Activated T-cell treated with anti-CD3 and anti-CD28 coated beads, Interleukin-2, amount 50 U/mL, for 72 hours (primary cell): ENCODE data around the gene TAOK3. TPM values are rescaled to one million over a fixed set of nuclear protein-coding genes. Genes with fewer than 3 reads are reported as not detected.
A peak's percentile ranks its signal among the peaks of the same experiment; 100 is the strongest.
"Not testable (repeated sequence)": the region's sequence is repeated elsewhere in the genome, so short reads cannot be mapped to it uniquely, and the experiment has no call there.

Experiments used
- ATAC-seq, 2 donors: fragments of 150-1000 bp; cut with Tn5 transposase; replicated peaks in 1 of 2; 2 replicates each; pipeline ENCODE4 v1.10.0; 2021; ENCODE audit warnings: moderate library complexity in 2 of 2, mild to moderate bottlenecking in 1 of 2
- DNase-seq, 2 donors: peaks; one replicate each; pipeline ENCODE4 v3.0.0; 2021 to 2022; ENCODE audit warnings: mixed read lengths in 1 of 2
- H3K27ac Mint-ChIP-seq: one replicate; pipeline ENCODE4 v1.8.0; 2022; ENCODE audit warnings: mild to moderate bottlenecking, moderate library complexity, mixed read lengths
- H3K27me3 Mint-ChIP-seq: one replicate; pipeline ENCODE4 v1.8.0; 2022; ENCODE audit warnings: low read depth, mixed read lengths
- H3K36me3 Mint-ChIP-seq, 2 donors: one replicate each; pipeline ENCODE4 v1.8.0; 2022; ENCODE audit warnings: mixed read lengths in 2 of 2, mild to moderate bottlenecking in 1 of 2; ENCODE audit not compliant: insufficient read depth in 2 of 2
- H3K4me1 Mint-ChIP-seq: one replicate; pipeline ENCODE4 v1.8.0; 2022; ENCODE audit warnings: low read depth, mixed read lengths
- H3K4me3 Mint-ChIP-seq, 2 donors: one replicate each; pipeline ENCODE4 v1.8.0; 2022; ENCODE audit warnings: mild to moderate bottlenecking in 2 of 2, mixed read lengths in 2 of 2, moderate library complexity in 2 of 2
- H3K9me3 Mint-ChIP-seq, 2 donors: one replicate each; pipeline ENCODE4 v1.8.0; 2022; ENCODE audit warnings: mixed read lengths in 2 of 2
- total RNA-seq, 2 donors: library from RNA; stranded (reverse); gene quantifications; one replicate each; pipeline ENCODE4 v1.2.3, GENCODE V29; 2022

Gene TAOK3
- total RNA-seq = 10 to 100 TPM; 46.8 to 49.2 TPM

- peak within 1 kb of the TSS; percentile 93 for H3K27ac Mint-ChIP-seq
- H3K9me3 Mint-ChIP-seq = no peaks in the 10 kb centered on the region
- H3K27me3 Mint-ChIP-seq = no peaks in the 10 kb centered on the region
- DNase-seq = peak; percentile 96 to 97
- H3K36me3 Mint-ChIP-seq = peaks cover 4 to 9% of the 10 kb centered on the region in 2 donors
- ATAC-seq = peak; percentile 89 to 91
- peak within 1 kb of the TSS; percentile 97 to 98 for H3K4me3 Mint-ChIP-seq
- H3K4me1 Mint-ChIP-seq = peaks cover 47% of the 10 kb centered on the region
Observed at GRCh38 chr12:118372541-118373495, at the start of gene TAOK3. Gene TAOK3, minus strand, starts transcription at chr12:118372907. Its CDS starts 117,340 bp downstream, at chr12:118255567.

GRCh38 chr12:118420673-118421072 lies 48.0 kb upstream of the TAOK3 start:
- H3K4me1 Mint-ChIP-seq = no peaks in the 10 kb centered on the region
- no peaks in the 10 kb centered on the region for H3K27me3 Mint-ChIP-seq
- H3K9me3 Mint-ChIP-seq = peaks cover 0 to 1% of the 10 kb centered on the region in 2 donors
- H3K27ac Mint-ChIP-seq = no peak overlapping the region
- DNase-seq (no peak), ATAC-seq (no peak)
- peaks cover 1 to 2% of the 10 kb centered on the region in 2 donors for H3K36me3 Mint-ChIP-seq
- H3K4me3 Mint-ChIP-seq = no peak overlapping the region

GRCh38 chr12:118418385-118419057 lies 45.8 kb upstream of the TAOK3 start:
- no peaks in the 10 kb centered on the region for H3K4me1 Mint-ChIP-seq
- no peak overlapping the region for H3K4me3 Mint-ChIP-seq
- no peak overlapping the region for H3K27ac Mint-ChIP-seq
- H3K9me3 Mint-ChIP-seq = no peaks in the 10 kb centered on the region
- no peaks in the 10 kb centered on the region for H3K27me3 Mint-ChIP-seq
- DNase-seq = no peak
- peaks cover 5 to 8% of the 10 kb centered on the region in 2 donors for H3K36me3 Mint-ChIP-seq
- no peak for ATAC-seq

GRCh38 chr12:118417942-118418341 lies 45.2 kb upstream of the TAOK3 start:
- H3K27ac Mint-ChIP-seq = no peak overlapping the region
- no peak for ATAC-seq
- peaks cover 6 to 11% of the 10 kb centered on the region in 2 donors for H3K36me3 Mint-ChIP-seq
- H3K4me1 Mint-ChIP-seq = no peaks in the 10 kb centered on the region
- no peak overlapping the region for H3K4me3 Mint-ChIP-seq
- H3K27me3 Mint-ChIP-seq = no peaks in the 10 kb centered on the region
- no peak for DNase-seq
- no peaks in the 10 kb centered on the region for H3K9me3 Mint-ChIP-seq

GRCh38 chr12:118409834-118410233 lies 37.1 kb upstream of the TAOK3 start:
- Mint-ChIP-seq H3K27me3 (no peaks in the 10 kb centered on the region), H3K4me1 (no peaks in the 10 kb centered on the region), H3K4me3 (no peak overlapping the region), H3K9me3 (no peaks in the 10 kb centered on the region), H3K27ac (no peak overlapping the region), H3K36me3 (peaks cover 12 to 22% of the 10 kb centered on the region in 2 donors)
- ATAC-seq = no peak
- DNase-seq = no peak

GRCh38 chr12:118408241-118408640 lies 35.5 kb upstream of the TAOK3 start:
- not testable (repeated sequence) for ATAC-seq, H3K27ac Mint-ChIP-seq, H3K27me3 Mint-ChIP-seq, H3K4me3 Mint-ChIP-seq, DNase-seq, H3K4me1 Mint-ChIP-seq, H3K9me3 Mint-ChIP-seq
- H3K36me3 Mint-ChIP-seq = peaks cover 11 to 20% of the 10 kb centered on the region in 2 donors

- Mint-ChIP-seq H3K27ac (no peak overlapping the region), H3K4me1 (no peaks in the 10 kb centered on the region), H3K4me3 (no peak overlapping the region), H3K36me3 (peaks cover 0 to 11% of the 10 kb centered on the region in 2 donors), H3K27me3 (no peaks in the 10 kb centered on the region), H3K9me3 (no peaks in the 10 kb centered on the region)
- DNase-seq (peak; percentile 52 to 55), ATAC-seq (peak; percentile 30 to 36)
Observed at GRCh38 chr12:118404876-118405521, 32.3 kb upstream of the TAOK3 start.

GRCh38 chr12:118402251-118402650 lies 29.5 kb upstream of the TAOK3 start:
- peaks cover 4 to 20% of the 10 kb centered on the region in 2 donors for H3K36me3 Mint-ChIP-seq
- ATAC-seq (no peak), DNase-seq (no peak)
- no peaks in the 10 kb centered on the region for H3K9me3 Mint-ChIP-seq
- H3K4me1 Mint-ChIP-seq = no peaks in the 10 kb centered on the region
- no peaks in the 10 kb centered on the region for H3K27me3 Mint-ChIP-seq
- no peak overlapping the region for H3K4me3 Mint-ChIP-seq
- H3K27ac Mint-ChIP-seq = no peak overlapping the region

- Mint-ChIP-seq H3K4me3 (no peak overlapping the region), H3K27ac (no peak overlapping the region), H3K4me1 (no peaks in the 10 kb centered on the region), H3K27me3 (no peaks in the 10 kb centered on the region), H3K9me3 (no peaks in the 10 kb centered on the region), H3K36me3 (peaks cover 4 to 22% of the 10 kb centered on the region in 2 donors)
- no peak for DNase-seq
- ATAC-seq = no peak
Observed at GRCh38 chr12:118398940-118399339, 26.2 kb upstream of the TAOK3 start.

- H3K4me3 Mint-ChIP-seq = no peak overlapping the region
- peaks cover 4 to 22% of the 10 kb centered on the region in 2 donors for H3K36me3 Mint-ChIP-seq
- no peak for DNase-seq
- no peaks in the 10 kb centered on the region for H3K4me1 Mint-ChIP-seq
- H3K27ac Mint-ChIP-seq = no peak overlapping the region
- no peak for ATAC-seq
- H3K27me3 Mint-ChIP-seq = no peaks in the 10 kb centered on the region
- H3K9me3 Mint-ChIP-seq = no peaks in the 10 kb centered on the region
Observed at GRCh38 chr12:118398524-118398923, 25.8 kb upstream of the TAOK3 start.

GRCh38 chr12:118397708-118398440 lies 25.2 kb upstream of the TAOK3 start:
- ATAC-seq (no peak), DNase-seq (no peak)
- Mint-ChIP-seq H3K27me3 (no peaks in the 10 kb centered on the region), H3K4me1 (no peaks in the 10 kb centered on the region), H3K27ac (no peak overlapping the region), H3K4me3 (no peak overlapping the region), H3K36me3 (peaks cover 4 to 20% of the 10 kb centered on the region in 2 donors), H3K9me3 (no peaks in the 10 kb centered on the region)

GRCh38 chr12:118391836-118392235 lies 19.1 kb upstream of the TAOK3 start:
- no peaks in the 10 kb centered on the region for H3K27me3 Mint-ChIP-seq
- no peak for ATAC-seq
- H3K27ac Mint-ChIP-seq = no peak overlapping the region
- no peak overlapping the region for H3K4me3 Mint-ChIP-seq
- DNase-seq = no peak
- H3K36me3 Mint-ChIP-seq = peaks cover 3 to 15% of the 10 kb centered on the region in 2 donors
- no peaks in the 10 kb centered on the region for H3K4me1 Mint-ChIP-seq
- H3K9me3 Mint-ChIP-seq = no peaks in the 10 kb centered on the region
